ENCODE results near the gene EDN2.

The EDN2 gene

GRCh38 chr1:41474490-41475271 is 9.8 kb downstream of the EDN2 start:
- FAIRE-seq (no peak), DNase-seq (ENCODE audit: insufficient read length, low spot score) (no peak)
- TF ChIP-seq POLR2AphosphoS5 (IDR thresholded peaks at IDR 0.05; ENCODE audit: low read depth, low read length) (no peak), POU2F2 (IDR thresholded peaks at IDR 0.05; ENCODE audit: low read depth, low read length) (no peak), POLR2A (IDR thresholded peaks at IDR 0.05; ENCODE audit: low read depth, low read length) (no peak), PAX5 (IDR thresholded peaks at IDR 0.05; ENCODE audit: insufficient read depth, low read length, severe bottlenecking) (no peak), TAF1 (IDR thresholded peaks at IDR 0.05; ENCODE audit: low read depth, low read length) (no peak), SPI1 (IDR thresholded peaks at IDR 0.05; ENCODE audit: low read depth, low read length) (no peak)

- no peak for DNase-seq (ENCODE audit: insufficient read length, low spot score)
- no peak for TF ChIP-seq PAX5 (IDR thresholded peaks at IDR 0.05; ENCODE audit: insufficient read depth, low read length, severe bottlenecking)
- TF ChIP-seq POLR2AphosphoS5 (IDR thresholded peaks at IDR 0.05; ENCODE audit: low read depth, low read length): no peak
- TF ChIP-seq TAF1 (IDR thresholded peaks at IDR 0.05; ENCODE audit: low read depth, low read length): no peak
- no peak for FAIRE-seq
These were observed 10.6 kb downstream of the EDN2 start for GRCh38 chr1:41473738-41474362.

GRCh38 chr1:41471658-41472057 is 12.8 kb downstream of the EDN2 start:
- TF ChIP-seq POLR2A (IDR thresholded peaks at IDR 0.05; ENCODE audit: low read depth, low read length): no peak
- TF ChIP-seq TAF1 (IDR thresholded peaks at IDR 0.05; ENCODE audit: low read depth, low read length): no peak
- no peak for TF ChIP-seq SPI1 (IDR thresholded peaks at IDR 0.05; ENCODE audit: low read depth, low read length)
- TF ChIP-seq PAX5 (IDR thresholded peaks at IDR 0.05; ENCODE audit: insufficient read depth, low read length, severe bottlenecking): no peak
- no peak for TF ChIP-seq POLR2AphosphoS5 (IDR thresholded peaks at IDR 0.05; ENCODE audit: low read depth, low read length)
- no peak for TF ChIP-seq POU2F2 (IDR thresholded peaks at IDR 0.05; ENCODE audit: low read depth, low read length)
- FAIRE-seq (no peak), DNase-seq (ENCODE audit: insufficient read length, low spot score) (no peak)

- no peak for FAIRE-seq
- TF ChIP-seq TAF1 (IDR thresholded peaks at IDR 0.05; ENCODE audit: low read depth, low read length): no peak
- no peak for TF ChIP-seq SPI1 (IDR thresholded peaks at IDR 0.05; ENCODE audit: low read depth, low read length)
- TF ChIP-seq POLR2A (IDR thresholded peaks at IDR 0.05; ENCODE audit: low read depth, low read length): no peak
- TF ChIP-seq POLR2AphosphoS5 (IDR thresholded peaks at IDR 0.05; ENCODE audit: low read depth, low read length): no peak
- no peak for TF ChIP-seq POU2F2 (IDR thresholded peaks at IDR 0.05; ENCODE audit: low read depth, low read length)
- no peak for TF ChIP-seq PAX5 (IDR thresholded peaks at IDR 0.05; ENCODE audit: insufficient read depth, low read length, severe bottlenecking)
- no peak for DNase-seq (ENCODE audit: insufficient read length, low spot score)
These were observed 14.8 kb downstream of the EDN2 start for GRCh38 chr1:41469706-41470105.

GRCh38 chr1:41468122-41468762 is 16.2 kb downstream of the EDN2 start:
- FAIRE-seq (no peak), DNase-seq (ENCODE audit: insufficient read length, low spot score) (no peak)
- no peak for TF ChIP-seq SPI1 (IDR thresholded peaks at IDR 0.05; ENCODE audit: low read depth, low read length)
- TF ChIP-seq TAF1 (IDR thresholded peaks at IDR 0.05; ENCODE audit: low read depth, low read length): no peak
- no peak for TF ChIP-seq PAX5 (IDR thresholded peaks at IDR 0.05; ENCODE audit: insufficient read depth, low read length, severe bottlenecking)
- TF ChIP-seq POLR2A (IDR thresholded peaks at IDR 0.05; ENCODE audit: low read depth, low read length): no peak
- TF ChIP-seq POU2F2 (IDR thresholded peaks at IDR 0.05; ENCODE audit: low read depth, low read length): no peak
- no peak for TF ChIP-seq POLR2AphosphoS5 (IDR thresholded peaks at IDR 0.05; ENCODE audit: low read depth, low read length)

- FAIRE-seq (no peak), DNase-seq (ENCODE audit: insufficient read length, low spot score) (no peak)
- TF ChIP-seq POU2F2 (IDR thresholded peaks at IDR 0.05; ENCODE audit: low read depth, low read length) (no peak), POLR2AphosphoS5 (IDR thresholded peaks at IDR 0.05; ENCODE audit: low read depth, low read length) (no peak), PAX5 (IDR thresholded peaks at IDR 0.05; ENCODE audit: insufficient read depth, low read length, severe bottlenecking) (no peak), TAF1 (IDR thresholded peaks at IDR 0.05; ENCODE audit: low read depth, low read length) (no peak), POLR2A (IDR thresholded peaks at IDR 0.05; ENCODE audit: low read depth, low read length) (no peak), SPI1 (IDR thresholded peaks at IDR 0.05; ENCODE audit: low read depth, low read length) (no peak)
These were observed 16.8 kb downstream of the EDN2 start for GRCh38 chr1:41467673-41468072.

- DNase-seq (ENCODE audit: insufficient read length, low spot score) (no peak), FAIRE-seq (no peak)
- no peak for TF ChIP-seq POLR2A (IDR thresholded peaks at IDR 0.05; ENCODE audit: low read depth, low read length)
- TF ChIP-seq POLR2AphosphoS5 (IDR thresholded peaks at IDR 0.05; ENCODE audit: low read depth, low read length): no peak
- TF ChIP-seq POU2F2 (IDR thresholded peaks at IDR 0.05; ENCODE audit: low read depth, low read length): no peak
- no peak for TF ChIP-seq SPI1 (IDR thresholded peaks at IDR 0.05; ENCODE audit: low read depth, low read length)
- no peak for TF ChIP-seq TAF1 (IDR thresholded peaks at IDR 0.05; ENCODE audit: low read depth, low read length)
- TF ChIP-seq PAX5 (IDR thresholded peaks at IDR 0.05; ENCODE audit: insufficient read depth, low read length, severe bottlenecking): no peak
These were observed 18.3 kb downstream of the EDN2 start for GRCh38 chr1:41466146-41466545.

- TF ChIP-seq TAF1 (IDR thresholded peaks at IDR 0.05; ENCODE audit: low read depth, low read length) (no peak), POLR2AphosphoS5 (IDR thresholded peaks at IDR 0.05; ENCODE audit: low read depth, low read length) (no peak), SPI1 (IDR thresholded peaks at IDR 0.05; ENCODE audit: low read depth, low read length) (no peak), POLR2A (IDR thresholded peaks at IDR 0.05; ENCODE audit: low read depth, low read length) (no peak), PAX5 (IDR thresholded peaks at IDR 0.05; ENCODE audit: insufficient read depth, low read length, severe bottlenecking) (no peak), POU2F2 (IDR thresholded peaks at IDR 0.05; ENCODE audit: low read depth, low read length) (no peak)
- DNase-seq (ENCODE audit: insufficient read length, low spot score) (no peak), FAIRE-seq (no peak)
These were observed 18.7 kb downstream of the EDN2 start for GRCh38 chr1:41465741-41466140.

- no peak for TF ChIP-seq PAX5 (IDR thresholded peaks at IDR 0.05; ENCODE audit: insufficient read depth, low read length, severe bottlenecking)
- no peak for DNase-seq (ENCODE audit: insufficient read length, low spot score)
- FAIRE-seq: no peak
These were observed 19.6 kb downstream of the EDN2 start for GRCh38 chr1:41464885-41465284.

Measured in GM12891 (cell line).